SK-N-SH treated with all-trans-retinoic acid at 6 μM for 48 hours (cell line): ENCODE results near the gene CDK14.

Source experiments
- ATAC-seq: fragments of 200-7000 bp; cut with Tn5 transposase; 3 replicates; pipeline ENCODE4 v1.9.1; 2020; ENCODE audit warnings: mild to moderate bottlenecking, moderate library complexity
- ARNTL ChIP-seq: fragments of 450-650 bp; formaldehyde crosslinking; IDR thresholded peaks from 2 replicates; pipeline ENCODE4 v1.5.0; 2020; ENCODE audit warnings: low read depth, mild to moderate bottlenecking, moderate library complexity, borderline replicate concordance
- BACH2 ChIP-seq: fragments of 250-450 bp; sonication (Bioruptor Pico); IDR thresholded peaks from 2 replicates; pipeline ENCODE4 v1.9.0; 2021; ENCODE audit warnings: mild to moderate bottlenecking, borderline replicate concordance
- CSDC2 ChIP-seq: fragments of 250-450 bp; sonication (Bioruptor Pico); IDR thresholded peaks from 2 replicates; pipeline ENCODE4 v1.5.0; 2020; ENCODE audit warnings: mild to moderate bottlenecking, moderate library complexity
- ESRRG ChIP-seq: fragments of 250-450 bp; sonication (Bioruptor Pico); IDR thresholded peaks from 2 replicates; pipeline ENCODE4 v1.6.1; 2021; ENCODE audit warnings: mild to moderate bottlenecking
- GLIS3 ChIP-seq: fragments of 250-450 bp; sonication (Bioruptor Pico); IDR thresholded peaks from 2 replicates; pipeline ENCODE4 v1.5.0; 2020; ENCODE audit warnings: mild to moderate bottlenecking, moderate library complexity
- ISL1 ChIP-seq: fragments of 250-450 bp; sonication (Bioruptor Pico); IDR thresholded peaks from 2 replicates; pipeline ENCODE4 v2.1.2; 2022; ENCODE audit warnings: mild to moderate bottlenecking, moderate library complexity
- OSR1 ChIP-seq: fragments of 250-450 bp; sonication (Bioruptor Pico); IDR thresholded peaks from 2 replicates; pipeline ENCODE4 v1.8.0; 2022; ENCODE audit warnings: moderate library complexity, mild to moderate bottlenecking, inconsistent platforms
- PPARA ChIP-seq: fragments of 250-450 bp; sonication (Bioruptor Pico); IDR thresholded peaks from 2 replicates; pipeline ENCODE4 v1.5.0; 2020; ENCODE audit warnings: mild to moderate bottlenecking, borderline replicate concordance
- RARB ChIP-seq: fragments of 250-450 bp; sonication (Bioruptor Pico); IDR thresholded peaks from 2 replicates; pipeline ENCODE4 v1.8.0; 2021; ENCODE audit warnings: mild to moderate bottlenecking, moderate library complexity
- SNAI2 ChIP-seq: fragments of 250-450 bp; sonication (Bioruptor Pico); IDR thresholded peaks from 2 replicates; pipeline ENCODE4 v1.5.0; 2020; ENCODE audit warnings: mild to moderate bottlenecking, moderate library complexity
- ZC3H10 ChIP-seq: fragments of 250-450 bp; sonication (Bioruptor Pico); IDR thresholded peaks from 2 replicates; pipeline ENCODE4 v1.5.1; 2021; ENCODE audit warnings: mild to moderate bottlenecking, moderate library complexity
- ZFP3 ChIP-seq: fragments of 250-450 bp; sonication (Bioruptor Pico); IDR thresholded peaks from 2 replicates; pipeline ENCODE4 v1.5.0; 2020; ENCODE audit warnings: mild to moderate bottlenecking, moderate library complexity
- ZFP30 ChIP-seq: fragments of 450-650 bp; formaldehyde crosslinking; IDR thresholded peaks from 2 replicates; pipeline ENCODE4 v1.5.0; 2022; ENCODE audit warnings: mild to moderate bottlenecking, moderate library complexity
- ZNF565 ChIP-seq: fragments of 450-650 bp; formaldehyde crosslinking; conservative IDR thresholded peaks from 2 replicates; pipeline ENCODE4 v1.5.0; 2020; ENCODE audit warnings: low read depth, mild to moderate bottlenecking, moderate library complexity
- ZNF70 ChIP-seq: fragments of 450-650 bp; formaldehyde crosslinking; IDR thresholded peaks from 2 replicates; pipeline ENCODE4 v1.5.0; 2020; ENCODE audit warnings: mild to moderate bottlenecking, moderate library complexity
- TF ChIP-seq, protein P1 (sequence below): fragments of 250-450 bp; sonication (Bioruptor Pico); IDR thresholded peaks from 2 replicates; pipeline ENCODE4 v1.5.1; 2021; ENCODE audit warnings: mild to moderate bottlenecking, moderate library complexity
- TF ChIP-seq, protein P2 (sequence below): fragments of 250-450 bp; sonication (Bioruptor Pico); IDR thresholded peaks from 2 replicates; pipeline ENCODE4 v1.5.1; 2020; ENCODE audit warnings: low read depth, mild to moderate bottlenecking, moderate library complexity
- TF ChIP-seq, protein P3 (sequence below): fragments of 250-450 bp; sonication (Bioruptor Pico); IDR thresholded peaks from 2 replicates; pipeline ENCODE4 v1.5.0; 2020; ENCODE audit warnings: mild to moderate bottlenecking, moderate library complexity
- TF ChIP-seq, protein P4 (sequence below): fragments of 250-450 bp; sonication (Bioruptor Pico); IDR thresholded peaks from 2 replicates; pipeline ENCODE4 v1.8.0; 2020; ENCODE audit warnings: mild to moderate bottlenecking, moderate library complexity, borderline replicate concordance
- TF ChIP-seq, protein P5 (sequence below): fragments of 250-450 bp; sonication (Bioruptor Pico); IDR thresholded peaks from 2 replicates; pipeline ENCODE4 v1.8.0; 2021; ENCODE audit warnings: low read depth, mild to moderate bottlenecking, moderate library complexity, borderline replicate concordance

CDK14 gene

DNA sequence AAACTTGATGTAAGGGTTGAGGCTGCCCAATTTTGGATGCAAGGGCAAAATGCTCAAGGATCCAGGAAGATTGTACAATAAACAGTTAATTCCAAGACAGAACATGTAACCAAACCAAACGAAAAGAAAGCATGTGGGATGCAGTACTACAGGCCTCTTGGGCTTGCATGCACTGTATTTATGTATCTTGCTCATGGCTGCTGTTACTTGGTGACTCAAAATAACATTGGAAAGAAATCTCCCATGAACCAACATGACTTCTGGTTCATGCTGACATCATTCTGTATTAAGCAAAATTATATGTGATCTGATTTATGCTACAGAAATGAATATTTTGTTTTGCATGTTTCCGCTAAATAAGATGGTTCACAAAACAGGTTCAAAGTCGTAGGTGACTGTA, 602.2 kb downstream of the CDK14 start:
- TF ChIP-seq ARNTL (CRISPR knock-in tag) = no peak
- TF ChIP-seq, protein P1, sequence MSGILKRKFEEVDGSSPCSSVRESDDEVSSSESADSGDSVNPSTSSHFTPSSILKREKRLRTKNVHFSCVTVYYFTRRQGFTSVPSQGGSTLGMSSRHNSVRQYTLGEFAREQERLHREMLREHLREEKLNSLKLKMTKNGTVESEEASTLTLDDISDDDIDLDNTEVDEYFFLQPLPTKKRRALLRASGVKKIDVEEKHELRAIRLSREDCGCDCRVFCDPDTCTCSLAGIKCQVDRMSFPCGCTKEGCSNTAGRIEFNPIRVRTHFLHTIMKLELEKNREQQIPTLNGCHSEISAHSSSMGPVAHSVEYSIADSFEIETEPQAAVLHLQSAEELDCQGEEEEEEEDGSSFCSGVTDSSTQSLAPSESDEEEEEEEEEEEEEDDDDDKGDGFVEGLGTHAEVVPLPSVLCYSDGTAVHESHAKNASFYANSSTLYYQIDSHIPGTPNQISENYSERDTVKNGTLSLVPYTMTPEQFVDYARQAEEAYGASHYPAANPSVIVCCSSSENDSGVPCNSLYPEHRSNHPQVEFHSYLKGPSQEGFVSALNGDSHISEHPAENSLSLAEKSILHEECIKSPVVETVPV = no peak
- no peak for TF ChIP-seq ESRRG (CRISPR knock-in tag)
- TF ChIP-seq SNAI2 (CRISPR knock-in tag) = no peak
- no peak for TF ChIP-seq CSDC2 (CRISPR knock-in tag)
- no peak for ATAC-seq

DNA sequence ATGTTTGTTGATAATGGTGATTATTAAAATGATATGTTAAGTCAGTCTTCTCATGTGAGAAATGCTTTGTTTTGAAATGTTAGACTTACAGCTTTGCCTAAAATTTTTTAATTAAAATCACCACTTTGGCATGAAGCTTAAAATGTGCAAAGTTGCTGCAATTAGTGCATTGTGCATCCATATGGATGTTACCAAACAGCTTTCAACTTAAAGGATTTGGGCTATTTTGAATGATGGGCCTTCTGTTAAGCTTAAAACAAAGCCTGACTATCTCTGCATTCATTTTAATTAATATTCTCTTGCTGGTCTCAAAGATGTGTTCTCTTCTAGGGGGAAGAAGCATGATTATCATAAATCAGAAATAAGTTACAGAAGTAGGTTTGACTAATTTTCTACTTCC, 603.5 kb downstream of the CDK14 start:
- ATAC-seq = no peak
- TF ChIP-seq OSR1 (CRISPR knock-in tag) = no peak
- TF ChIP-seq, protein P2, sequence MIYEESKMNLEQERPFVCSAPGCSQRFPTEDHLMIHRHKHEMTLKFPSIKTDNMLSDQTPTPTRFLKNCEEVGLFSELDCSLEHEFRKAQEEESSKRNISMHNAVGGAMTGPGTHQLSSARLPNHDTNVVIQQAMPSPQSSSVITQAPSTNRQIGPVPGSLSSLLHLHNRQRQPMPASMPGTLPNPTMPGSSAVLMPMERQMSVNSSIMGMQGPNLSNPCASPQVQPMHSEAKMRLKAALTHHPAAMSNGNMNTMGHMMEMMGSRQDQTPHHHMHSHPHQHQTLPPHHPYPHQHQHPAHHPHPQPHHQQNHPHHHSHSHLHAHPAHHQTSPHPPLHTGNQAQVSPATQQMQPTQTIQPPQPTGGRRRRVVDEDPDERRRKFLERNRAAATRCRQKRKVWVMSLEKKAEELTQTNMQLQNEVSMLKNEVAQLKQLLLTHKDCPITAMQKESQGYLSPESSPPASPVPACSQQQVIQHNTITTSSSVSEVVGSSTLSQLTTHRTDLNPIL (CRISPR knock-in tag) = no peak
- no peak for TF ChIP-seq ISL1 (CRISPR knock-in tag)
- no peak for TF ChIP-seq ARNTL (CRISPR knock-in tag)
- no peak for TF ChIP-seq ZNF565 (CRISPR knock-in tag)
- TF ChIP-seq SNAI2 (CRISPR knock-in tag) = no peak
- TF ChIP-seq, protein P3, sequence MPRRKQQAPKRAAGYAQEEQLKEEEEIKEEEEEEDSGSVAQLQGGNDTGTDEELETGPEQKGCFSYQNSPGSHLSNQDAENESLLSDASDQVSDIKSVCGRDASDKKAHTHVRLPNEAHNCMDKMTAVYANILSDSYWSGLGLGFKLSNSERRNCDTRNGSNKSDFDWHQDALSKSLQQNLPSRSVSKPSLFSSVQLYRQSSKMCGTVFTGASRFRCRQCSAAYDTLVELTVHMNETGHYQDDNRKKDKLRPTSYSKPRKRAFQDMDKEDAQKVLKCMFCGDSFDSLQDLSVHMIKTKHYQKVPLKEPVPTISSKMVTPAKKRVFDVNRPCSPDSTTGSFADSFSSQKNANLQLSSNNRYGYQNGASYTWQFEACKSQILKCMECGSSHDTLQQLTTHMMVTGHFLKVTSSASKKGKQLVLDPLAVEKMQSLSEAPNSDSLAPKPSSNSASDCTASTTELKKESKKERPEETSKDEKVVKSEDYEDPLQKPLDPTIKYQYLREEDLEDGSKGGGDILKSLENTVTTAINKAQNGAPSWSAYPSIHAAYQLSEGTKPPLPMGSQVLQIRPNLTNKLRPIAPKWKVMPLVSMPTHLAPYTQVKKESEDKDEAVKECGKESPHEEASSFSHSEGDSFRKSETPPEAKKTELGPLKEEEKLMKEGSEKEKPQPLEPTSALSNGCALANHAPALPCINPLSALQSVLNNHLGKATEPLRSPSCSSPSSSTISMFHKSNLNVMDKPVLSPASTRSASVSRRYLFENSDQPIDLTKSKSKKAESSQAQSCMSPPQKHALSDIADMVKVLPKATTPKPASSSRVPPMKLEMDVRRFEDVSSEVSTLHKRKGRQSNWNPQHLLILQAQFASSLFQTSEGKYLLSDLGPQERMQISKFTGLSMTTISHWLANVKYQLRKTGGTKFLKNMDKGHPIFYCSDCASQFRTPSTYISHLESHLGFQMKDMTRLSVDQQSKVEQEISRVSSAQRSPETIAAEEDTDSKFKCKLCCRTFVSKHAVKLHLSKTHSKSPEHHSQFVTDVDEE (CRISPR knock-in tag) = no peak
- no peak for TF ChIP-seq ZFP3 (CRISPR knock-in tag)
- TF ChIP-seq, protein P4, sequence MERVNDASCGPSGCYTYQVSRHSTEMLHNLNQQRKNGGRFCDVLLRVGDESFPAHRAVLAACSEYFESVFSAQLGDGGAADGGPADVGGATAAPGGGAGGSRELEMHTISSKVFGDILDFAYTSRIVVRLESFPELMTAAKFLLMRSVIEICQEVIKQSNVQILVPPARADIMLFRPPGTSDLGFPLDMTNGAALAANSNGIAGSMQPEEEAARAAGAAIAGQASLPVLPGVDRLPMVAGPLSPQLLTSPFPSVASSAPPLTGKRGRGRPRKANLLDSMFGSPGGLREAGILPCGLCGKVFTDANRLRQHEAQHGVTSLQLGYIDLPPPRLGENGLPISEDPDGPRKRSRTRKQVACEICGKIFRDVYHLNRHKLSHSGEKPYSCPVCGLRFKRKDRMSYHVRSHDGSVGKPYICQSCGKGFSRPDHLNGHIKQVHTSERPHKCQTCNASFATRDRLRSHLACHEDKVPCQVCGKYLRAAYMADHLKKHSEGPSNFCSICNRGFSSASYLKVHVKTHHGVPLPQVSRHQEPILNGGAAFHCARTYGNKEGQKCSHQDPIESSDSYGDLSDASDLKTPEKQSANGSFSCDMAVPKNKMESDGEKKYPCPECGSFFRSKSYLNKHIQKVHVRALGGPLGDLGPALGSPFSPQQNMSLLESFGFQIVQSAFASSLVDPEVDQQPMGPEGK (CRISPR knock-in tag) = no peak
- TF ChIP-seq PPARA (CRISPR knock-in tag) = no peak
- TF ChIP-seq ZC3H10 (CRISPR knock-in tag) = no peak
- TF ChIP-seq, protein P5, sequence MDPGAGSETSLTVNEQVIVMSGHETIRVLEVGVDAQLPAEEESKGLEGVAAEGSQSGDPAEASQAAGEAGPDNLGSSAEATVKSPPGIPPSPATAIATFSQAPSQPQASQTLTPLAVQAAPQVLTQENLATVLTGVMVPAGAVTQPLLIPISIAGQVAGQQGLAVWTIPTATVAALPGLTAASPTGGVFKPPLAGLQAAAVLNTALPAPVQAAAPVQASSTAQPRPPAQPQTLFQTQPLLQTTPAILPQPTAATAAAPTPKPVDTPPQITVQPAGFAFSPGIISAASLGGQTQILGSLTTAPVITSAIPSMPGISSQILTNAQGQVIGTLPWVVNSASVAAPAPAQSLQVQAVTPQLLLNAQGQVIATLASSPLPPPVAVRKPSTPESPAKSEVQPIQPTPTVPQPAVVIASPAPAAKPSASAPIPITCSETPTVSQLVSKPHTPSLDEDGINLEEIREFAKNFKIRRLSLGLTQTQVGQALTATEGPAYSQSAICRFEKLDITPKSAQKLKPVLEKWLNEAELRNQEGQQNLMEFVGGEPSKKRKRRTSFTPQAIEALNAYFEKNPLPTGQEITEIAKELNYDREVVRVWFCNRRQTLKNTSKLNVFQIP = no peak
- TF ChIP-seq GLIS3 (CRISPR knock-in tag) = no peak
- TF ChIP-seq RARB (CRISPR knock-in tag) = no peak
- no peak for TF ChIP-seq ZFP30 (CRISPR knock-in tag)

DNA sequence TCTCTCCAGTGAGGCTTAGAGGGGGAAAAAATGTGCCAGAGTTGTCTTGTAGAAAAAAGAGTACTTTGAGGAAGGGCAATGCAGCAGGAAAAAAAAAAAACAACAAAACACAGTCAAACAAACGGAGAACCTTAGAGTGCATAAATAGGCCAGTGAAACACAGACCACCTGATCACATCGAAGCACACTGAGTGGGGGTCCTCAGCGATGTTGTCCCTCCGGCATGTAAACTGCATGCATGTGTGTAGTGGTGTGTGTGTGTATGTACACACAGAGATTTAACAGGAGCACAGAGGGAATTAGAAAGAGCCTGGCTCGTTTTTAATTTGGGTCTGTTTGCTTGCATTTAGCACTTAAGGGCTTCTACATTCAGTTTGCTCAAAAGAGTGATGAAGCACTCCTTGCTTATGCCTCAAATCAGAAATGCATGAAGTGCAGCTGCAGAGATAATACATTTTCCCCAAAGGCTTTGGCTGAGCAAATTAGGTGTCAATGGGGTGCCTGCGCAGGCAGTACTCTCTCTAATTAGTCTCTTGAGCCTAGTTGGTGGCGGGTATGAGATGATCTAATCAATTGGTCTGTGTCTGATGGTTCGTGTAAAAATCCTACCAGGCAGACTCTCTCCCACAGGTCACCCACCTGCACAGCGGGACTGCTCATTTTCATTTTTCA, 605.5 kb downstream of the CDK14 start:
- TF ChIP-seq ZC3H10 (CRISPR knock-in tag) (no peak), BACH2 (CRISPR knock-in tag) (no peak), ISL1 (CRISPR knock-in tag) (no peak), ESRRG (CRISPR knock-in tag) (no peak), GLIS3 (CRISPR knock-in tag) (no peak), ARNTL (CRISPR knock-in tag) (no peak), ZNF70 (CRISPR knock-in tag) (no peak), SNAI2 (CRISPR knock-in tag) (no peak)
- TF ChIP-seq, protein P4 (CRISPR knock-in tag) = no peak
- TF ChIP-seq, protein P3 (CRISPR knock-in tag) = no peak
- TF ChIP-seq, protein P1 = no peak
- ATAC-seq = no peak
